GM23248 (cell line): ENCODE data around the gene C1QBP. TPM values are rescaled to one million over a fixed set of nuclear protein-coding genes. Genes with fewer than 3 reads are reported as not detected.
"Not testable (repeated sequence)": the region's sequence is repeated elsewhere in the genome, so short reads cannot be mapped to it uniquely, and the experiment has no call there.

Source experiments
- DNase-seq: peaks from one replicate; pipeline ENCODE4 v3.0.0-alpha.2; 2015
- H2AFZ ChIP-seq: fragments of 200-600 bp; sonication (generic); 2 replicates; pipeline ENCODE4 v1.6.1; 2016; ENCODE audit warnings: antibody characterized with exemption
- H3F3A ChIP-seq: fragments of 200-600 bp; sonication (generic); 2 replicates; pipeline ENCODE4 v1.6.1; 2016; ENCODE audit warnings: mild to moderate bottlenecking, antibody characterized with exemption, mixed run types; ENCODE audit not compliant: insufficient read depth
- H3K27ac ChIP-seq: fragments of 200-600 bp; sonication (generic); 2 replicates; pipeline ENCODE4 v1.5.1; 2016; ENCODE audit warnings: mild to moderate bottlenecking
- H3K27me3 ChIP-seq: fragments of 200-600 bp; sonication (generic); replicated peaks from 2 replicates; pipeline ENCODE4 v1.6.1; 2016; ENCODE audit warnings: mild to moderate bottlenecking; ENCODE audit not compliant: insufficient read depth
- H3K36me3 ChIP-seq: fragments of 200-600 bp; sonication (generic); 2 replicates; pipeline ENCODE4 v1.6.1; 2016; ENCODE audit warnings: low read depth, mild to moderate bottlenecking
- H3K4me1 ChIP-seq: fragments of 200-600 bp; sonication (generic); 2 replicates; pipeline ENCODE4 v1.6.1; 2016; ENCODE audit warnings: mild to moderate bottlenecking; ENCODE audit not compliant: insufficient read depth
- H3K4me2 ChIP-seq: fragments of 200-600 bp; sonication (generic); one replicate; pipeline ENCODE4 v1.6.1; 2016; ENCODE audit warnings: mild to moderate bottlenecking; ENCODE audit not compliant: unreplicated experiment
- H3K4me3 ChIP-seq: fragments of 200-600 bp; sonication (generic); 2 replicates; pipeline ENCODE4 v1.5.1; 2016; ENCODE audit warnings: mild to moderate bottlenecking
- H3K79me2 ChIP-seq: fragments of 200-600 bp; sonication (generic); 2 replicates; pipeline ENCODE4 v1.6.1; 2016; ENCODE audit warnings: mild to moderate bottlenecking; ENCODE audit not compliant: insufficient read depth
- H3K9ac ChIP-seq: fragments of 200-600 bp; sonication (generic); 2 replicates; pipeline ENCODE4 v1.6.1; 2016; ENCODE audit warnings: mild to moderate bottlenecking
- H3K9me2 ChIP-seq: fragments of 200-600 bp; sonication (generic); 2 replicates; pipeline ENCODE4 v1.6.1; 2016; ENCODE audit warnings: mixed run types, mild to moderate bottlenecking, moderate library complexity; ENCODE audit not compliant: insufficient read depth
- H3K9me3 ChIP-seq: fragments of 200-600 bp; sonication (generic); one replicate; pipeline ENCODE4 v1.6.1; 2017; ENCODE audit warnings: low read depth
- H4K20me1 ChIP-seq: fragments of 200-600 bp; sonication (generic); 2 replicates; pipeline ENCODE4 v1.6.0; 2016; ENCODE audit not compliant: insufficient read depth
- EZH2 ChIP-seq: fragments of 200-600 bp; sonication (generic); IDR thresholded peaks from 2 replicates; pipeline ENCODE4 v1.6.1; 2018; ENCODE audit warnings: antibody characterized with exemption, mild to moderate bottlenecking; ENCODE audit not compliant: insufficient read depth, poor library complexity, severe bottlenecking
- EZH2phosphoT487 ChIP-seq: fragments of 200-600 bp; sonication (generic); IDR thresholded peaks from 2 replicates; pipeline ENCODE4 v1.6.1; 2018; ENCODE audit warnings: antibody characterized with exemption, moderate library complexity, mild to moderate bottlenecking, low read depth; ENCODE audit not compliant: insufficient read depth
- WGBS, 2 experiments: methylation state at CpG; one replicate each; pipeline ENCODE4 v1.1.6; 2015 to 2017; ENCODE audit warnings: low lambda C conversion rate in 2 of 2, low coverage in 1 of 2; ENCODE audit errors: missing lambda C conversion rate in 2 of 2; 5-methylcytosine and 5-hydroxymethylcytosine counted together
- in situ Hi-C: fragments of 300-500 bp; cut with MboI; formaldehyde crosslinking; loops from 2 replicates; pipeline ENCODE4 v1.15.0; 2020
- polyA plus RNA-seq: library from polyadenylated mRNA; unstranded; fragments of >200 nt; fragmentation: Nextera tagmentation; extraction: Ambion mirVana; gene quantifications from 2 replicates; pipeline ENCODE4 v1.2.1, GENCODE V29; 2016
- total RNA-seq: library from RNA; depleted of rRNA; stranded (reverse); fragments of >200 nt; shearing (Covaris generic); gene quantifications from 2 replicates; pipeline ENCODE4 v1.2.3, GENCODE V29; 2014

The C1QBP gene
- total and polyA plus RNA-seq, 2 experiments from 2014 or later, result 131 to 235 TPM

- Histone ChIP-seq H3K36me3 (peaks cover 27% of the 10 kb centered on the region), H4K20me1 (no peaks in the 10 kb centered on the region), H3K79me2 (peaks cover 43% of the 10 kb centered on the region), H3K4me2 (peak overlapping the region; percentile 71), H2AFZ (peak overlapping the region; percentile 83), H3K27ac (0 out of 2 replicates have a peak overlapping the region, but pooled peaks have one; percentile 12), H3F3A (peaks cover 19% of the 10 kb centered on the region; the same call in 1 of the 2 replicates), H3K9me2 (no peaks in the 10 kb centered on the region), H3K27me3 (no peaks in the 10 kb centered on the region), H3K9me3 (no peaks in the 10 kb centered on the region), H3K4me1 (peaks cover 10% of the 10 kb centered on the region; the same call in 1 of the 2 replicates), H3K4me3 (peak overlapping the region; percentile 89), H3K9ac (peak overlapping the region; percentile 36)
- DNase-seq, result no peak
- 0% methylated on average over 1 of the region's 1 CpG for WGBS, 2 experiments
- no peak for TF ChIP-seq EZH2phosphoT487
- TF ChIP-seq EZH2, result no peak
- in situ Hi-C loops, result no loop called here
Measured at GRCh38 chr17:5439446-5439764, 450 bp upstream of the C1QBP start.

- H3K9me2 ChIP-seq, result no peaks in the 10 kb centered on the region
- no peaks in the 10 kb centered on the region for H3K9me3 ChIP-seq
- peak overlapping the region; percentile 89 for H3K4me3 ChIP-seq
- WGBS, 2 experiments, result 37 to 39% methylated on average over 5 of the region's 5 CpGs
- H3K36me3 ChIP-seq, result peaks cover 33% of the 10 kb centered on the region
- H3K4me2 ChIP-seq, result peak overlapping the region; percentile 90
- H3K4me1 ChIP-seq, result peaks cover 10% of the 10 kb centered on the region; the same call in 1 of the 2 replicates
- H2AFZ ChIP-seq, result peak overlapping the region; percentile 73
- H3F3A ChIP-seq, result peaks cover 30% of the 10 kb centered on the region; the same call in 1 of the 2 replicates
- peak overlapping the region; percentile 83 for H3K9ac ChIP-seq
- peaks cover 50% of the 10 kb centered on the region for H3K79me2 ChIP-seq
- no peaks in the 10 kb centered on the region for H4K20me1 ChIP-seq
- peak; percentile 72 for DNase-seq
- TF ChIP-seq EZH2 (no peak), EZH2phosphoT487 (no peak)
- no peaks in the 10 kb centered on the region for H3K27me3 ChIP-seq
- in situ Hi-C loops, result no loop called here
- H3K27ac ChIP-seq, result peak overlapping the region; percentile 44
Measured at GRCh38 chr17:5437721-5438317, 1.1 kb downstream of the C1QBP start.

- in situ Hi-C loops, H3K9ac ChIP-seq, H3K9me2 ChIP-seq, H2AFZ ChIP-seq, H3K27ac ChIP-seq, H3K9me3 ChIP-seq, H3K4me3 ChIP-seq, H3K27me3 ChIP-seq, H3K4me2 ChIP-seq, H4K20me1 ChIP-seq: not testable (repeated sequence)
- 87 to 91% methylated on average over 10 to 12 of the region's 12 CpGs for WGBS, 2 experiments
- DNase-seq, result peak; percentile 49
- peaks cover 10% of the 10 kb centered on the region; the same call in 1 of the 2 replicates for H3K4me1 ChIP-seq
- peaks cover 40% of the 10 kb centered on the region; the same call in 1 of the 2 replicates for H3F3A ChIP-seq
- peaks cover 50% of the 10 kb centered on the region for H3K79me2 ChIP-seq
- peaks cover 43% of the 10 kb centered on the region for H3K36me3 ChIP-seq
Measured at GRCh38 chr17:5435781-5436315, 3.1 kb downstream of the C1QBP start.

- peaks cover 50% of the 10 kb centered on the region for H3K79me2 ChIP-seq
- H3K27me3 ChIP-seq, result no peaks in the 10 kb centered on the region
- no peak overlapping the region for H3K9ac ChIP-seq
- no peak overlapping the region for H3K4me2 ChIP-seq
- TF ChIP-seq EZH2phosphoT487, result no peak
- TF ChIP-seq EZH2, result no peak
- no peak for DNase-seq
- no peak overlapping the region for H3K27ac ChIP-seq
- WGBS, 2 experiments, result 98 to 100% methylated on average over 2 of the region's 2 CpGs
- no peak overlapping the region for H3K4me3 ChIP-seq
- H3K4me1 ChIP-seq, result peaks cover 10% of the 10 kb centered on the region; the same call in 1 of the 2 replicates
- H4K20me1 ChIP-seq, result no peaks in the 10 kb centered on the region
- H3K9me3 ChIP-seq, result no peaks in the 10 kb centered on the region
- H3K9me2 ChIP-seq, result no peaks in the 10 kb centered on the region
- in situ Hi-C loops, result no loop called here
- H2AFZ ChIP-seq, result no peak overlapping the region
- H3K36me3 ChIP-seq, result peaks cover 43% of the 10 kb centered on the region
- peaks cover 37% of the 10 kb centered on the region; the same call in 1 of the 2 replicates for H3F3A ChIP-seq
Measured at GRCh38 chr17:5434984-5435383, 4.0 kb downstream of the C1QBP start.
